ENCODE measurements around the gene CNTNAP2. TPM values are rescaled to one million over a fixed set of nuclear protein-coding genes. Genes with fewer than 3 reads are reported as not detected.

Gene CNTNAP2
- total and polyA plus RNA-seq, 2 of the 13 experiments (the other 11 are each of a cell fraction or from before 2014, with no cell fraction given) = 0.40 to 0.42 TPM

GRCh38 chr7:146788008-146788407, 671.4 kb downstream of the CNTNAP2 start (continued):
- no peak for TF ChIP-seq UBTF (CRISPR knock-in tag; IDR thresholded peaks at IDR 0.05)
- no peak for TF ChIP-seq ZNF556 (CRISPR knock-in tag; IDR thresholded peaks at IDR 0.05; ENCODE audit: borderline replicate concordance)
- no peak for TF ChIP-seq ZNF644 (CRISPR knock-in tag; IDR thresholded peaks at IDR 0.05; ENCODE audit: low read depth)
- TF ChIP-seq NFKBIZ (CRISPR knock-in tag; IDR thresholded peaks at IDR 0.05) = no peak

- CTCF ChIA-PET (ENCODE audit: low intra/inter-chr PET ratio, low total read pairs) = no interaction called here
- intact Hi-C loops (cut with micrococcal nuclease; ENCODE audit: unreplicated experiment) = no loop called here
- Histone ChIP-seq H3K27me3 (ENCODE audit: control insufficient read depth in 1 of 2, insufficient read depth in 2 of 2, low read length in 2 of 2) (no peaks in the 10 kb centered on the region), H3K9ac (ENCODE audit: insufficient read depth, low read depth, low read length) (no peak overlapping the region), H4K20me1 (ENCODE audit: insufficient read depth, low read length) (no peaks in the 10 kb centered on the region), H3K27ac (ENCODE audit: extremely low read length, insufficient read depth, low read length) (no peak overlapping the region), H3K36me3 (replicated peaks in 1 of 2; ENCODE audit: control insufficient read depth in 1 of 2, insufficient read depth in 2 of 2, low read length in 2 of 2) (no peaks in the 10 kb centered on the region), H3K4me2 (ENCODE audit: low read depth, low read length) (no peak overlapping the region), H3K4me3 (replicated peaks in 1 of 3; ENCODE audit: insufficient read depth in 1 of 3, low read depth in 2 of 3, low read length in 3 of 3) (no peak overlapping the region), H2AFZ (ENCODE audit: low read length) (no peak overlapping the region), H3K79me2 (ENCODE audit: insufficient read depth, low read length) (no peaks in the 10 kb centered on the region), H3K4me1 (ENCODE audit: insufficient read depth, low read length) (no peaks in the 10 kb centered on the region), H3K9me3 (ENCODE audit: low read length) (peaks cover 88% of the 10 kb centered on the region)
- in situ Hi-C loops (cut with HindIII; ENCODE audit: extremely low pct_ligation_motif_present, low pct_unique_long_range_greater_than_20kb) = no loop called here
- ATAC-seq (no peak), DNase-seq (ENCODE audit: low spot score) (no peak), FAIRE-seq (no peak)
- WGBS (ENCODE audit: low lambda C conversion rate) = 31% methylated on average over 7 of the region's 7 CpGs
- TF ChIP-seq ZNF740 (CRISPR knock-in tag; IDR thresholded peaks at IDR 0.05) (no peak), ZNF782 (CRISPR knock-in tag; IDR thresholded peaks at IDR 0.05; ENCODE audit: borderline replicate concordance) (no peak), MAFF (IDR thresholded peaks at IDR 0.05; ENCODE audit: low read depth, low read length) (no peak), ZNF251 (CRISPR knock-in tag; IDR thresholded peaks at IDR 0.05) (no peak), MEIS1 (CRISPR knock-in tag; IDR thresholded peaks at IDR 0.05; ENCODE audit: borderline replicate concordance) (no peak), ZNF713 (CRISPR knock-in tag; IDR thresholded peaks at IDR 0.05) (no peak), ZNF614 (CRISPR knock-in tag; IDR thresholded peaks at IDR 0.05; ENCODE audit: borderline replicate concordance) (no peak), ZNF7 (CRISPR knock-in tag; IDR thresholded peaks at IDR 0.05) (no peak)
- no TSS peak for BruUV-seq (replicated peaks)
- POLR2A ChIA-PET = no interaction called here
Observed at GRCh38 chr7:146791344-146792285, 675.0 kb downstream of the CNTNAP2 start.
